Neural cell (in vitro differentiated cells): ENCODE results near the gene JMJD4. TPM values are rescaled to one million over a fixed set of nuclear protein-coding genes. Genes with fewer than 3 reads are reported as not detected.

Experiments
- H2AFZ ChIP-seq: fragments of 200-600, 300-800 bp; sonication (generic), shearing (Covaris generic); 2 replicates; pipeline ENCODE4 v1.6.0; 2014; ENCODE audit warnings: low read depth, mild to moderate bottlenecking, antibody characterized with exemption, low read length, moderate library complexity
- H3F3A ChIP-seq: fragments of 200-600 bp; shearing (Covaris generic); 2 replicates; pipeline ENCODE4 v1.6.1; 2016; ENCODE audit warnings: mild to moderate bottlenecking, moderate library complexity, mixed read lengths, antibody characterized with exemption, low read length; ENCODE audit not compliant: insufficient read depth, poor library complexity, severe bottlenecking
- H3K27ac ChIP-seq: fragments of 200-600, 300-800 bp; sonication (generic), shearing (Covaris generic); 2 replicates; pipeline ENCODE4 v1.5.1; 2014; ENCODE audit warnings: mild to moderate bottlenecking, low read length, moderate library complexity
- H3K27me3 ChIP-seq: fragments of 300-800, 200-600 bp; sonication (generic), shearing (Covaris generic); 2 replicates; pipeline ENCODE4 v1.6.0; 2014; ENCODE audit warnings: mild to moderate bottlenecking, low read depth, low read length, moderate library complexity; ENCODE audit not compliant: insufficient read depth
- H3K36me3 ChIP-seq: fragments of 300-800, 200-600 bp; sonication (generic), shearing (Covaris generic); 2 replicates; pipeline ENCODE4 v1.5.1; 2014; ENCODE audit warnings: mild to moderate bottlenecking, antibody characterized with exemption, low read length, moderate library complexity; ENCODE audit not compliant: insufficient read depth
- H3K4me2 ChIP-seq: fragments of 300-800, 200-600 bp; sonication (generic), shearing (Covaris generic); 2 replicates; pipeline ENCODE4 v1.6.0; 2014; ENCODE audit warnings: mild to moderate bottlenecking, low read length
- H3K4me3 ChIP-seq: fragments of 300-800, 200-600 bp; sonication (generic), shearing (Covaris generic); 2 replicates; pipeline ENCODE4 v1.5.1; 2014; ENCODE audit warnings: mild to moderate bottlenecking, low read length, moderate library complexity
- H3K79me2 ChIP-seq: fragments of 200-600 bp; shearing (Covaris generic); replicated peaks from 2 replicates; pipeline ENCODE4 v1.6.0; 2014; ENCODE audit warnings: mild to moderate bottlenecking, low read length, moderate library complexity; ENCODE audit not compliant: insufficient read depth
- H3K9ac ChIP-seq: fragments of 300-800, 200-600 bp; sonication (generic), shearing (Covaris generic); 2 replicates; pipeline ENCODE4 v1.6.1; 2016; ENCODE audit warnings: mild to moderate bottlenecking, low read length, mixed read lengths
- H3K9me2 ChIP-seq: fragments of 200-600 bp; shearing (Covaris generic); 2 replicates; pipeline ENCODE4 v1.6.1; 2016; ENCODE audit warnings: mild to moderate bottlenecking, low read length, mixed read lengths; ENCODE audit not compliant: insufficient read depth
- H3K9me3 ChIP-seq: fragments of 200-600, 300-800 bp; sonication (generic), shearing (Covaris generic); 2 replicates; pipeline ENCODE4 v1.6.1; 2016; ENCODE audit warnings: mild to moderate bottlenecking, mixed run types, low read length, moderate library complexity, mixed read lengths
- H4K20me1 ChIP-seq: fragments of 200-600 bp; shearing (Covaris generic); 2 replicates; pipeline ENCODE4 v1.6.1; 2016; ENCODE audit warnings: mild to moderate bottlenecking, mixed run types; ENCODE audit not compliant: insufficient read depth
- EP300 ChIP-seq: fragments of 450-650 bp; conservative IDR thresholded peaks from 2 replicates; pipeline ENCODE4 v1.6.1; 2014; ENCODE audit warnings: antibody characterized with exemption, mild to moderate bottlenecking, moderate library complexity; ENCODE audit not compliant: poor library complexity, severe bottlenecking
- EZH2 ChIP-seq: fragments of 200-600, 300-800 bp; shearing (Covaris generic), sonication (generic); IDR thresholded peaks from 2 replicates; pipeline ENCODE4 v1.6.1; 2014; ENCODE audit warnings: antibody characterized with exemption, low read length, borderline replicate concordance, mild to moderate bottlenecking; ENCODE audit not compliant: insufficient read depth, poor library complexity, severe bottlenecking
- MXI1 ChIP-seq: fragments of 450-650 bp; conservative IDR thresholded peaks from 2 replicates; pipeline ENCODE4 v1.6.1; 2014; ENCODE audit warnings: antibody characterized with exemption, mild to moderate bottlenecking; ENCODE audit not compliant: poor library complexity, severe bottlenecking
- POLR2AphosphoS5 ChIP-seq: IDR thresholded peaks from 2 replicates; pipeline ENCODE4 v1.6.1; 2012
- RAD21 ChIP-seq: fragments of 450-650 bp; conservative IDR thresholded peaks from 2 replicates; pipeline ENCODE4 v1.6.1; 2014; ENCODE audit warnings: antibody characterized with exemption, mild to moderate bottlenecking, moderate library complexity
- SMC3 ChIP-seq: fragments of 450-650 bp; conservative IDR thresholded peaks from 2 replicates; pipeline ENCODE4 v1.6.1; 2014; ENCODE audit warnings: antibody characterized with exemption, mild to moderate bottlenecking, moderate library complexity; ENCODE audit not compliant: poor library complexity
- TAF1 ChIP-seq: IDR thresholded peaks from 2 replicates; pipeline ENCODE4 v1.6.1; 2012; ENCODE audit warnings: low read depth
- polyA plus RNA-seq: library from polyadenylated mRNA; depleted of rRNA; stranded (reverse); fragments of >200 nt; gene quantifications from 2 replicates; pipeline ENCODE4 v1.2.3, GENCODE V29; 2014
- TF ChIP-seq, protein P1 (sequence below): fragments of 450-650 bp; IDR thresholded peaks from 2 replicates; pipeline ENCODE4 v1.5.1; 2014; ENCODE audit warnings: antibody characterized with exemption, mild to moderate bottlenecking, moderate library complexity; ENCODE audit not compliant: poor library complexity, severe bottlenecking
- TF ChIP-seq, protein P2 (sequence below): IDR thresholded peaks from 2 replicates; pipeline ENCODE4 v1.6.1; 2012; ENCODE audit warnings: borderline replicate concordance

The JMJD4 gene
- polyA plus RNA-seq, 1 donor from 2014 or later: 17.2 TPM

DNA sequence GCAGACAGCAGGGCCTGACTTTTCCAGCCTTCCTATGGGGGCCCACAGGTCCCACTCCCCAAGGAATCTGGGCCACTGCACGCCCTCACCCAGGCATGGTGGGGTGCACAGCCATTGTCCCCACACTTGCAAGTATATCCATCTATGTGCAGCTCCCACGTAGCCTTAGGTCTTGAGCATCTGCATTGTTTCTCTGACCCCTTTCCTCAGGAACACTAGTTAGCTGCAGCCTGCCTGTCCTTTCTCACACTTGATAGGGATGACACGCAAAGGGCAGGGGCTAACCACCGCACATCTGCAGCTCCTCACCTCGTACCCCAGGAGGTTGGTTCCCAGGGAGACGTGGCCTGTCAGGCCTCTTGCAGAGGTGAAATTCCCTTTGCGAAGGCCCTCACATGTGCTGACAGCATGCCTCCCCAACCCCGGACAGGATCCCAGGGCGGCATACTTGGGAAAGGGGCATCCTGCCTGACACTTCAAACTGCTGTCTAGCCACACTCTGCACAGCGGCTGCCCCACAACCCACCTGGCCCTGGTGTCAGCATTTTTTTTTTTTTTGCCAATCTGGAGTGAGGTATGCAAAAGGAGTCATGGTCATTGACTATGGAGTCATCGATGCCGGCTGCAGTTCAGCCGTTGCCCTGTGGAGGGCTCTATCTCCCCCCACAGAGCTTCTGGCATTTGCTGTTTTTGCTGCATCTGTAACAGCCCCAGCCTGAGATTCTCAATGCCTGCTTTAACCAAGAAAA lies 5.0 kb downstream of the JMJD4 start:
- H3F3A ChIP-seq: no peaks in the 10 kb centered on the region
- TF ChIP-seq MXI1: no peak
- TF ChIP-seq, protein P1, sequence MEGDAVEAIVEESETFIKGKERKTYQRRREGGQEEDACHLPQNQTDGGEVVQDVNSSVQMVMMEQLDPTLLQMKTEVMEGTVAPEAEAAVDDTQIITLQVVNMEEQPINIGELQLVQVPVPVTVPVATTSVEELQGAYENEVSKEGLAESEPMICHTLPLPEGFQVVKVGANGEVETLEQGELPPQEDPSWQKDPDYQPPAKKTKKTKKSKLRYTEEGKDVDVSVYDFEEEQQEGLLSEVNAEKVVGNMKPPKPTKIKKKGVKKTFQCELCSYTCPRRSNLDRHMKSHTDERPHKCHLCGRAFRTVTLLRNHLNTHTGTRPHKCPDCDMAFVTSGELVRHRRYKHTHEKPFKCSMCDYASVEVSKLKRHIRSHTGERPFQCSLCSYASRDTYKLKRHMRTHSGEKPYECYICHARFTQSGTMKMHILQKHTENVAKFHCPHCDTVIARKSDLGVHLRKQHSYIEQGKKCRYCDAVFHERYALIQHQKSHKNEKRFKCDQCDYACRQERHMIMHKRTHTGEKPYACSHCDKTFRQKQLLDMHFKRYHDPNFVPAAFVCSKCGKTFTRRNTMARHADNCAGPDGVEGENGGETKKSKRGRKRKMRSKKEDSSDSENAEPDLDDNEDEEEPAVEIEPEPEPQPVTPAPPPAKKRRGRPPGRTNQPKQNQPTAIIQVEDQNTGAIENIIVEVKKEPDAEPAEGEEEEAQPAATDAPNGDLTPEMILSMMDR: peak; percentile 58
- no peak for TF ChIP-seq SMC3
- TF ChIP-seq TAF1: no peak
- TF ChIP-seq POLR2AphosphoS5: no peak
- TF ChIP-seq EZH2: no peak
- no peak for TF ChIP-seq RAD21
- H3K4me3 ChIP-seq: no peak overlapping the region
- H3K4me2 ChIP-seq: no peak overlapping the region
- H3K27ac ChIP-seq: no peak overlapping the region
- H4K20me1 ChIP-seq: no peaks in the 10 kb centered on the region
- no peak overlapping the region for H2AFZ ChIP-seq
- no peaks in the 10 kb centered on the region for H3K27me3 ChIP-seq
- H3K79me2 ChIP-seq: peaks cover 12% of the 10 kb centered on the region
- no peaks in the 10 kb centered on the region for H3K36me3 ChIP-seq
- no peaks in the 10 kb centered on the region for H3K9me3 ChIP-seq
- no peak overlapping the region for H3K9ac ChIP-seq
- H3K9me2 ChIP-seq: no peaks in the 10 kb centered on the region

DNA sequence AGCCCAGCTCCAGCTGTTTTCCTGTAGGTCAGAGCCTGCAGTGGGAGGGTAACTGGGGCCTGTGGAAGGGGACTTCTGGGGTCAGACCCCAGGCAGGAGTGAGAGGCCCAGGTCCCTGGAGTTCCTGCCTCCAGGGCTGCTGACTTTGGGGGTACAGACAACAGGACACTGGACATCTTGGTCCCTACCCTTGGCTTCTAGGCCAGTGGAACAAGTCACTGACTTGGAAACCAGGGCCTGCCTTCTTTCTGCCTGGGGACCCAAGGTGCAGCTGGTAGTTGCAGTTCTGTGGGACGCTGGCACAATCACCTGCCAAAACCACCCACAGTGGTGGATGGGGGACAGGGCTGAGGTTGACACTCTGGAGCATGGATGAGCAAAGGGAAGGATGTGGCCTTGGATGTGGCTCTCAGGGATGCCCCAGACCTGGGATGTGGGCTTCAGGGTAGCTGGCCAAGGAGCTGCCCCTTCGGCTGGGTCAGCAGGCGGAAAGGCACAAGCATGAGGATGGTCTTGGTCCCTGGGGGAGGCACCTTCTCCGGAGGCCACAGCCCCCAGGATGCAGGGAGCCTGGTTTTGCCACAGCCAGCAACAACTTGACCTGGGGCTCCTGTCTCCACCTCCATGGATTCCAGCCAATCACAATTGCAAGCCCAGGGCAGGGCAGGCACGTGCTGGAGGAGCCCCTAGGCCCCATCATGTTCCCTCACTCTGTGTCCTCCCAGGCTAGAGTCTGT lies 5.8 kb downstream of the JMJD4 start:
- Histone ChIP-seq H3F3A (no peaks in the 10 kb centered on the region), H3K9me3 (no peaks in the 10 kb centered on the region), H3K9me2 (no peaks in the 10 kb centered on the region), H3K4me2 (no peak overlapping the region), H3K27ac (no peak overlapping the region), H3K36me3 (no peaks in the 10 kb centered on the region), H3K9ac (peak overlapping the region; percentile 52), H3K4me3 (peak overlapping the region; percentile 69), H3K79me2 (peaks cover 7% of the 10 kb centered on the region), H4K20me1 (no peaks in the 10 kb centered on the region), H3K27me3 (no peaks in the 10 kb centered on the region), H2AFZ (no peak overlapping the region)
- TF ChIP-seq SMC3: no peak
- no peak for TF ChIP-seq POLR2AphosphoS5
- no peak for TF ChIP-seq MXI1
- TF ChIP-seq EP300: no peak
- no peak for TF ChIP-seq TAF1
- TF ChIP-seq, protein P1: no peak
- TF ChIP-seq RAD21: no peak
- TF ChIP-seq, protein P2, sequence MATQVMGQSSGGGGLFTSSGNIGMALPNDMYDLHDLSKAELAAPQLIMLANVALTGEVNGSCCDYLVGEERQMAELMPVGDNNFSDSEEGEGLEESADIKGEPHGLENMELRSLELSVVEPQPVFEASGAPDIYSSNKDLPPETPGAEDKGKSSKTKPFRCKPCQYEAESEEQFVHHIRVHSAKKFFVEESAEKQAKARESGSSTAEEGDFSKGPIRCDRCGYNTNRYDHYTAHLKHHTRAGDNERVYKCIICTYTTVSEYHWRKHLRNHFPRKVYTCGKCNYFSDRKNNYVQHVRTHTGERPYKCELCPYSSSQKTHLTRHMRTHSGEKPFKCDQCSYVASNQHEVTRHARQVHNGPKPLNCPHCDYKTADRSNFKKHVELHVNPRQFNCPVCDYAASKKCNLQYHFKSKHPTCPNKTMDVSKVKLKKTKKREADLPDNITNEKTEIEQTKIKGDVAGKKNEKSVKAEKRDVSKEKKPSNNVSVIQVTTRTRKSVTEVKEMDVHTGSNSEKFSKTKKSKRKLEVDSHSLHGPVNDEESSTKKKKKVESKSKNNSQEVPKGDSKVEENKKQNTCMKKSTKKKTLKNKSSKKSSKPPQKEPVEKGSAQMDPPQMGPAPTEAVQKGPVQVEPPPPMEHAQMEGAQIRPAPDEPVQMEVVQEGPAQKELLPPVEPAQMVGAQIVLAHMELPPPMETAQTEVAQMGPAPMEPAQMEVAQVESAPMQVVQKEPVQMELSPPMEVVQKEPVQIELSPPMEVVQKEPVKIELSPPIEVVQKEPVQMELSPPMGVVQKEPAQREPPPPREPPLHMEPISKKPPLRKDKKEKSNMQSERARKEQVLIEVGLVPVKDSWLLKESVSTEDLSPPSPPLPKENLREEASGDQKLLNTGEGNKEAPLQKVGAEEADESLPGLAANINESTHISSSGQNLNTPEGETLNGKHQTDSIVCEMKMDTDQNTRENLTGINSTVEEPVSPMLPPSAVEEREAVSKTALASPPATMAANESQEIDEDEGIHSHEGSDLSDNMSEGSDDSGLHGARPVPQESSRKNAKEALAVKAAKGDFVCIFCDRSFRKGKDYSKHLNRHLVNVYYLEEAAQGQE: no peak
- no peak for TF ChIP-seq EZH2
